ENCODE measurements around the gene ZNF865.

GRCh38 chr19:55581145-55581822 lies 24.2 kb upstream of the ZNF865 start:
- TF ChIP-seq, protein P1, sequence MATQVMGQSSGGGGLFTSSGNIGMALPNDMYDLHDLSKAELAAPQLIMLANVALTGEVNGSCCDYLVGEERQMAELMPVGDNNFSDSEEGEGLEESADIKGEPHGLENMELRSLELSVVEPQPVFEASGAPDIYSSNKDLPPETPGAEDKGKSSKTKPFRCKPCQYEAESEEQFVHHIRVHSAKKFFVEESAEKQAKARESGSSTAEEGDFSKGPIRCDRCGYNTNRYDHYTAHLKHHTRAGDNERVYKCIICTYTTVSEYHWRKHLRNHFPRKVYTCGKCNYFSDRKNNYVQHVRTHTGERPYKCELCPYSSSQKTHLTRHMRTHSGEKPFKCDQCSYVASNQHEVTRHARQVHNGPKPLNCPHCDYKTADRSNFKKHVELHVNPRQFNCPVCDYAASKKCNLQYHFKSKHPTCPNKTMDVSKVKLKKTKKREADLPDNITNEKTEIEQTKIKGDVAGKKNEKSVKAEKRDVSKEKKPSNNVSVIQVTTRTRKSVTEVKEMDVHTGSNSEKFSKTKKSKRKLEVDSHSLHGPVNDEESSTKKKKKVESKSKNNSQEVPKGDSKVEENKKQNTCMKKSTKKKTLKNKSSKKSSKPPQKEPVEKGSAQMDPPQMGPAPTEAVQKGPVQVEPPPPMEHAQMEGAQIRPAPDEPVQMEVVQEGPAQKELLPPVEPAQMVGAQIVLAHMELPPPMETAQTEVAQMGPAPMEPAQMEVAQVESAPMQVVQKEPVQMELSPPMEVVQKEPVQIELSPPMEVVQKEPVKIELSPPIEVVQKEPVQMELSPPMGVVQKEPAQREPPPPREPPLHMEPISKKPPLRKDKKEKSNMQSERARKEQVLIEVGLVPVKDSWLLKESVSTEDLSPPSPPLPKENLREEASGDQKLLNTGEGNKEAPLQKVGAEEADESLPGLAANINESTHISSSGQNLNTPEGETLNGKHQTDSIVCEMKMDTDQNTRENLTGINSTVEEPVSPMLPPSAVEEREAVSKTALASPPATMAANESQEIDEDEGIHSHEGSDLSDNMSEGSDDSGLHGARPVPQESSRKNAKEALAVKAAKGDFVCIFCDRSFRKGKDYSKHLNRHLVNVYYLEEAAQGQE (IDR thresholded peaks at IDR 0.05; ENCODE audit: insufficient read depth in 1 of 2, low read depth in 2 of 2, low read length in 2 of 2), result peak; percentile 91 to 99
- peak; percentile 14; the same call in 1 of the 2 replicates for TF ChIP-seq TAF1 (IDR thresholded peaks at IDR 0.05; ENCODE audit: borderline replicate concordance, insufficient read depth, low read length)

Data from PFSK-1 (cell line).